Measurements from ENCODE around the gene RNU5B-1. TPM values are rescaled to one million over a fixed set of nuclear protein-coding genes. Genes with fewer than 3 reads are reported as not detected.
A peak's percentile ranks its signal among the peaks of the same experiment; 100 is the strongest.

The RNU5B-1 gene
- total RNA-seq, 1 experiment from 2014 or later, result not detected

DNA sequence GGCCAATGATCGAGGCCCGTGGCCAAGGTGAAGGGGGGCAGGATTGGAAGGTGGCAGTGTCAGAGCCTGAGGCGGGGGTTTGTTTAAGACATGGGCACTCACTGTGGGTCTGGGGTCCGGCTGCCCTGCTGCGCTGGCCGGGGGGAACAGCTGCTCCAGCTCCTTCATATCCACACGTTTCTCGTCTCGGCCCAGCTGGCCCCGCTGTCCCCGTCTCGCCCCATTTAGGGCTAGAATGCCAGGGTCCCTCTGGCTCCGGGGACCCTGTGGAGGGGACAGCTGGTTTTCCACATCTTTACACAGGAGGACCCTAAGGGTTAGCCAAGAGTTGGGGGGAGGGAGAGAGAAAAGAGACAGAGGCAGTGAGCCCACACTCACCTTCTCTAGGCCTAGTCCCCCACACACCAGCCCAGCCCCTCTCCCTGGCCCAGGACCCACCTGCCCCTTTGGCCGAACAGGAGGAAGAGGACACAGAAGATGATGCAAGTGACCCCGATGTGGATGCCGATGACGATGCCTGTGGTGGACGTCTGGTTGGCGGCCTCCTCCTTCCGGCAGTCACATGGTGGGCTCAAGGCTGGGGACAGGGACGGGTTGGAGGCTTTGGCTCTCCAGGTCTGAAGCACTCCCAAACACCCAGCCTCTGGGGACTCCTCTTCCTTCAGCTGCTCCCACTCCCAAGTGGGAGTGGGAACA lies 25.0 kb downstream of the RNU5B-1 start:
- peak; percentile 38 for DNase-seq
- no peak overlapping the region for H3K4me3 ChIP-seq (ENCODE audit: insufficient read depth, low read depth, low read length)
- peaks cover 1% of the 10 kb centered on the region for H3K36me3 ChIP-seq (replicated peaks; ENCODE audit: control insufficient read depth, insufficient read depth, low read length)
- no peaks in the 10 kb centered on the region for H3K27me3 ChIP-seq (ENCODE audit: control insufficient read depth, insufficient read depth, low read length)

DNA sequence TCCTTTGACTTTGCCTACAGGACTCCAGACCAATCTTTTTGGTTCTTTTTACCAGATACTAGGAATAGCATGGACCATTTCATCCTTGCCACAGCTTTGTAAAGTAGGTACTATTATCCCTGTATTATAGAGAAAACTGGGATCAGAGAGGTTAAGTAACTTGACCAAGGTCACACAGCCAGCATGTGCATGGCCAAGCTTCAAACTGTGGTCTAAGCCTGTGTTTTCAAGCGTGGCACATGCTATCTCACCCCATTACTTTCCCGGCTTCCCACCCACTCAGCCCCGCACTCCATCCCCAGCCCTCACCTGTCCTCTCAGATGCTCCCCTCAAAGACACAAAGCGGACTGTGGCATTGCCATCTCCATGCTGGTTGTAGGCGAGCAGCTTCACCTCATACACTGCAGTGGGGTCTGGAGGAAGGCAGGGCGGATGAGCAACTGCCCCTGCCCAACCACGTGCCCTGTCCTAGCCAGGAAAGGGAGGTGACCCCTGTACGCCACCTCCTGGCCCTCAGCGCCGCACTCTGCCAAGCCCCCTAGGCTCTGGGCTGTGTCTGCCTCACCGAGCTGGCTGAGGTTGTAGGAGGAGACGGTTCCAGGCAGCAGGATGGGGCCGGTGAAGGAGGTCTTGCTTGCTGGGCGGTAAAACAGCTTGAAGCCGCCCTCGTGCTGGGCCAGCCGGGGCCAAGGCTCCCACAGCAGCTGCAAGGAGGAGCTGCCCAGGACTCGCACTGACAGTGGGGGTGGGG lies 25.7 kb downstream of the RNU5B-1 start:
- Histone ChIP-seq H3K36me3 (replicated peaks; ENCODE audit: control insufficient read depth, insufficient read depth, low read length) (peaks cover 1% of the 10 kb centered on the region), H3K4me3 (ENCODE audit: insufficient read depth, low read depth, low read length) (no peak overlapping the region), H3K27me3 (ENCODE audit: control insufficient read depth, insufficient read depth, low read length) (no peaks in the 10 kb centered on the region)
- DNase-seq, result peak; percentile 66

DNA sequence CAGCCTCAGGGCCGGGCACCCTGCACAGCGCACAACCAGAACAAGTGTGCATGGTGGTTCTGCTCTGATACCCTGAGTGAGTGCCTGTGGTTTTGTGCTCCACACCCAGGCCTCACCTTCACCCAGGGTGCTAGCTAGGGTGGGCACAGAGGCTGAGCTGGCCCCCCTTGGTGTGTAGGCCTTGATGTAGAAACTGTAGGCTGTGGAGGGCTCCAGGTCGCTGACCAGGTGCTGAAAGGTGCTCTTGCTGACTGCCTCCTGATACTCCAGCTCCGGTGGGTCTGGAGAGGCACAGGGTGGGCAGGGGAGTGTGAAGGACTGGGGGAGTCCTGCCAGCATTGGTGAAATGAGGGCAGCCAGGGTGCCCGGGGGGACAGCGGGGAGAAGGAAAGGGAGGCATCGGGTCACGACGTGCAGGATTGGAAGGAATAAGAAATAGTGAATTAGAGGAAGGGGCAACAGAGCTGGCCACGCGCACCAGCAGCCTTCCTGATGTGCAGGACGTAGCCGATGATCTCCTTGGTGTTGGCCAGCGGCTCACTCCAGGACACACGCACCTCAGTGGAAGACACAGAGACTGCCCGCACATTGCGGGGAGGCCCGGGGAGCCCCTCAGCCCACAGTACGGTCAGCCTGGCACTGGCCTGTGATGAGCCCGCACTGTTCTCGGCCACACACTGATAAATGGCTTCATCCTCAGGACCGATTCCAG lies 26.6 kb downstream of the RNU5B-1 start:
- H3K4me3 ChIP-seq (ENCODE audit: insufficient read depth, low read depth, low read length), result no peak overlapping the region
- H3K36me3 ChIP-seq (replicated peaks; ENCODE audit: control insufficient read depth, insufficient read depth, low read length), result peaks cover 1% of the 10 kb centered on the region
- DNase-seq, result peak; percentile 68
- no peaks in the 10 kb centered on the region for H3K27me3 ChIP-seq (ENCODE audit: control insufficient read depth, insufficient read depth, low read length)

DNA sequence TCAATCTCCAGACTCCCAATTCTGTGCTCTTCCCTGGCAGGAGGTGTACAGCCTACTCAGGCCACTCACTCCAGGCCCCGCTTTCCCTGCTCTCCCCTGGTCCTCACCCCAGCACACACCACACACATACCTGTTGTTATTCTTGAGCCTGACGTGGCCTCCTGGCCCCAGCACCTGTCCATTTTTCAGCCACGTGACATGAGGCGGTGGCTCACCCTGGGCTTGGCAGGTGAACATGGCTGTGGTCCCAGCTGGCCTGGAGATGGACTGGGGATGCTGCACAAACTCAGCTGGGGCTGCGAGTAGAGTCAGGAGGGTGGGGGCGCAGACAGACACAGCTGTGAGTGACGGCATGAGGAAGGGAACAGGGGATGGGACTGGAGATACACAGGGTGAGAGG lies 27.3 kb downstream of the RNU5B-1 start:
- peak; percentile 16 for DNase-seq
- no peaks in the 10 kb centered on the region for H3K27me3 ChIP-seq (ENCODE audit: control insufficient read depth, insufficient read depth, low read length)
- H3K36me3 ChIP-seq (replicated peaks; ENCODE audit: control insufficient read depth, insufficient read depth, low read length), result peaks cover 1% of the 10 kb centered on the region
- H3K4me3 ChIP-seq (ENCODE audit: insufficient read depth, low read depth, low read length), result no peak overlapping the region

DNA sequence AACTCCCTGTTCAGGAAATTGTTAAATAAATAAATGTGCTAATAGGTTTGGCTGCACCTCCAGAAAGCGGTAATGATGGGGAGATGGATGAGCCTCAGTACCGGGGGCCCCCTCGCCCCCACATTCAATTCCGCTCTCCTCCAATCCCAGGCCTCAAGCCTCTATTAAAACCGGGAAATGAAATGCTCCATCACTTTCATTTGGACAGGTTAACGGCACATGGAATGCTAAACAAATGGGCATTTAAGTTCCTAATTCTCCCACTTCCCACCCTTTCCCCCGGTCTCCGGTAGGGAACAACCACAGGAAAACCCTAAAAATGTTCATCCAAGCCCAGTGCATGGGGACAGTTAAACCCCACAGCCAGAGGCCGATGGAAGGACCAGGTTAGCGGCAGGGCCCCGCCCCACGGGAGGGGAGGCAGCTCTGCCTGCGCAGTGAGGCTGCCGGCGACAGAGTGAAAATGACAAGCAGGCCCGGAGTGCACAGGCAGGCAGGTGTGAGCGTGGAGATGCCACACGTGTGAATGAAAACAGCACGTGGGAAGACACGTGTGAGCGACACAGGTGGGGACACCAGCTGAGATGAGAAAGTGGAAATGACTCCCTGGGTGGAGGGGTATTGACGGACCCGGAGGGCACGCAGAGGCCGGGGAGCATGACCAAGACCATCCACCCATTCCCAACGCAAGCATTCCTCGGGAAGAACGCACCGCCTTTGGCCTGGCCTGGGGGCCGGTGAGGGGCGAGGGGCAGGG lies 28.1 kb downstream of the RNU5B-1 start:
- Histone ChIP-seq H3K4me3 (ENCODE audit: insufficient read depth, low read depth, low read length) (no peak overlapping the region), H3K36me3 (replicated peaks; ENCODE audit: control insufficient read depth, insufficient read depth, low read length) (peaks cover 1% of the 10 kb centered on the region), H3K27me3 (ENCODE audit: control insufficient read depth, insufficient read depth, low read length) (no peaks in the 10 kb centered on the region)
- peak; percentile 54 for DNase-seq

DNA sequence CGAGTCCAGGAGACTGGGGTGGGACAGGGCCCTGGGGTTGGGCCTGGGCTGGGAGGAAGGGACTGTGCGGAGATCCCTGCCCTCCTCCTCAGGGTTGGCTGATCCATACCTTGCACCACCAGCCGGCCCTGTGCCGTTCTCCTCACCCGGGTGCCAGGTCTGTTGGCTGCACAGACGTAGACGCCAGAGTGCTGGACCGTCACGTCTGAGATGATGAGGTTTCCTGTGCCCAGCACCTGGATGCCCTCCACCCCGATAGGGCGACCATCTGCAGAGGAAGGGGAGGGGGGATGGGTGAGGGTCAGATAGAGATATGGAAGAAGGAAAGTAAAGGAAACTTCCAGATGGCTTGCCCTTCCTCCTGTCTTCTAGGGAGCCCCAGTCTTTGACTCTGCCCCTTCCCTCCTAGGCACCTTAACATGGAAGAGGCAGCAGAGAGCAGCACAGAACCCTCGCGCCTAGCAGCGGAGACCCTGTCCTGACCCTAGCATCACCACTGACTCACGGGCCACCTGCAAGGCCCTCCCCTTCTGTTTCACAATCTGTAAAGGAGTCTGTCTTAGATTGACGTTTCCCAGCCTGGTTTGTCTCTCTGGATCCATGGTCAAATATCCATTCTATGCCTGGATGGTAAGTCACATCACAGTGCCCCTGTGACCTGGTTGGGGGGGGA lies 28.8 kb downstream of the RNU5B-1 start:
- Histone ChIP-seq H3K36me3 (replicated peaks; ENCODE audit: control insufficient read depth, insufficient read depth, low read length) (peaks cover 1% of the 10 kb centered on the region), H3K4me3 (ENCODE audit: insufficient read depth, low read depth, low read length) (no peak overlapping the region), H3K27me3 (ENCODE audit: control insufficient read depth, insufficient read depth, low read length) (no peaks in the 10 kb centered on the region)
- peak; percentile 57 for DNase-seq

DNA sequence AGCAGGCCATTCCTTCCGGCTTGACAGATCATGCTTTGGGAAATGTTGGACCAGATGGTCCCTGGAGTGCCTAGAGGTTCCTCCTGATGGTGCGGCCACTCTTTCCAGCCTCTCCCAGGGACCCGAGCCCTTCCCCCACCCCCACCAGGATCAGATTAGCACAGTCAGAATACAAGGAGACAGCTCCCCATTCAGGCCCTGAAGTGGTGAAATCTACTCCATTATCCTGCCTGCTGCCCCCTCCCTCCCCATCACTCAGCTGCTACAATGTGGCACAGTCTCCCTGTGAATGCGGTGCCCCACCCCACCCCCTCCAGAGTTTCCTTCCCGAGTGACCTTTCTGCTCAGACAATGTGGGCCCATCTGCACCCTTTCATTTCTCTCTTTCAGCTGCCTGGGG lies 29.4 kb downstream of the RNU5B-1 start:
- peak; percentile 56 for DNase-seq
- H3K27me3 ChIP-seq (ENCODE audit: control insufficient read depth, insufficient read depth, low read length), result no peaks in the 10 kb centered on the region
- H3K4me3 ChIP-seq (ENCODE audit: insufficient read depth, low read depth, low read length), result no peak overlapping the region
- peaks cover 1% of the 10 kb centered on the region for H3K36me3 ChIP-seq (replicated peaks; ENCODE audit: control insufficient read depth, insufficient read depth, low read length)

DNA sequence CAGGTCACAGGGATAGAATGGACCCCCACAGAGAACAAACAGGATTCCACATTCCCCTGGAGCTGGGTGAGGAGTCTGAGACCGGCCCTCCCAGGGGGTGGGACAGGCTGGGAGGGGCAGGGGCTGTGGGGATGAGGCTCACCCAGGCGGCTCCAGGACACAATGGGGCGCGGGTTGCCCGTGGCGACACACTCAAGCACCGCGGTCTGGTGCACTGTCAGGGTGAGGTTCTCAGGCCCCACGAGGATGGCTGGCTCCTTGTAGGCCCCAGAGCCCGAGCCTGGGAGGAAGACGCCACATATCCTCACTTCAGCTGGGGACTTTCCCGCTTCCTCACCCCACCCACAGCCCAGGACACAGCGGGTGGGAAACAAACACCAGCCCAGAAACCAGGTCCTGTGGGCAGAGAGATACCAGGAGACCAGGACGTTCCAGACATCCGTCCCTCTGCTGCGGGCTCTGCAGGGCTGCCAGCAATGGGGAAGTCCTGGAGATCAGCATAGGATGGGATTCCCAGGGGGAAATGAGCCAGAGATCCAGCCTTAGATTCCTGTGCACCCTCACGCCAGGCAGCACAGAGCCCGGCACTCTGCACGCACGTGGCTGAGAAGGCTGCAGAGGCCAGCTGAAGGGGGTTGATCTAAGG lies 30.2 kb downstream of the RNU5B-1 start:
- DNase-seq, result peak; percentile 84
- no peaks in the 10 kb centered on the region for H3K27me3 ChIP-seq (ENCODE audit: control insufficient read depth, insufficient read depth, low read length)
- no peak overlapping the region for H3K4me3 ChIP-seq (ENCODE audit: insufficient read depth, low read depth, low read length)
- H3K36me3 ChIP-seq (replicated peaks; ENCODE audit: control insufficient read depth, insufficient read depth, low read length), result peaks cover under 1% of the 10 kb centered on the region

DNA sequence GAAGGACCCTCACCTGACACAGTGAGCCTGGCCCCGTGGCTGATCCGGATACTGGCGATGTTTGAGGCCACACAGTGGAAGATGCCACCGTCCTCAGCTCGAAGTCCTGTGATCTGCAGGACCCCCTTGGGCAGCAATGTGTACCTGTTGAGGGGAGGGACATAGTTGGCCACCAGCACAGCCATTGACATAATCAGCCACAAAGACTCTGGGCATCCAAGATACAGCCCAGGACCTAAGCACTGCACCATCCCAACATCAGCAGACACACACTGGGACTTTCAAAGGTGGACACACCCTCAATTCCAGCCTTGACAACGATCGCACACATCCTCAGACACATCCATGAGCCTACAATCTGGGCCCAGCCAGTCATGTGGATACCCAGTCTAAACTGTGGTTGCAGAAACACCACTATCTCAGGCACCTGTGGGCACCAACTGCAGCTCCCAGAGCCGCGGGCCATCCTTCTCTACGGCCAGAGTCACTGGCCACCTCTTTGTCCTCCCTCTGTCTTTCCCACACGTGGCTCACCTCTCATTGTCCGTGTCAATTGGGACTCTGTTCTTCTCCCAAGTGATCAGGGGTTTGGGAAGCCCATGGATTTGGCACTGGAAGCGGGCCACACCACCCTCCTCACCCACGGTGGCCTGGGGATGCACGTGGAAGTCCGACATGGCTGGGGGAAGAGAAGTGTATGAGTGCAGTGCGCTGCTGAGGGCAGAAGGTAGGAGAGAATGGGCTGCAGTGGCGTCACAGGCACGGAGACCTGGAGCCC lies 31.0 kb downstream of the RNU5B-1 start:
- DNase-seq, result no peak
- Histone ChIP-seq H3K36me3 (replicated peaks; ENCODE audit: control insufficient read depth, insufficient read depth, low read length) (no peaks in the 10 kb centered on the region; the same call in 1 of the 2 replicates), H3K4me3 (ENCODE audit: insufficient read depth, low read depth, low read length) (no peak overlapping the region), H3K27me3 (ENCODE audit: control insufficient read depth, insufficient read depth, low read length) (no peaks in the 10 kb centered on the region)

DNA sequence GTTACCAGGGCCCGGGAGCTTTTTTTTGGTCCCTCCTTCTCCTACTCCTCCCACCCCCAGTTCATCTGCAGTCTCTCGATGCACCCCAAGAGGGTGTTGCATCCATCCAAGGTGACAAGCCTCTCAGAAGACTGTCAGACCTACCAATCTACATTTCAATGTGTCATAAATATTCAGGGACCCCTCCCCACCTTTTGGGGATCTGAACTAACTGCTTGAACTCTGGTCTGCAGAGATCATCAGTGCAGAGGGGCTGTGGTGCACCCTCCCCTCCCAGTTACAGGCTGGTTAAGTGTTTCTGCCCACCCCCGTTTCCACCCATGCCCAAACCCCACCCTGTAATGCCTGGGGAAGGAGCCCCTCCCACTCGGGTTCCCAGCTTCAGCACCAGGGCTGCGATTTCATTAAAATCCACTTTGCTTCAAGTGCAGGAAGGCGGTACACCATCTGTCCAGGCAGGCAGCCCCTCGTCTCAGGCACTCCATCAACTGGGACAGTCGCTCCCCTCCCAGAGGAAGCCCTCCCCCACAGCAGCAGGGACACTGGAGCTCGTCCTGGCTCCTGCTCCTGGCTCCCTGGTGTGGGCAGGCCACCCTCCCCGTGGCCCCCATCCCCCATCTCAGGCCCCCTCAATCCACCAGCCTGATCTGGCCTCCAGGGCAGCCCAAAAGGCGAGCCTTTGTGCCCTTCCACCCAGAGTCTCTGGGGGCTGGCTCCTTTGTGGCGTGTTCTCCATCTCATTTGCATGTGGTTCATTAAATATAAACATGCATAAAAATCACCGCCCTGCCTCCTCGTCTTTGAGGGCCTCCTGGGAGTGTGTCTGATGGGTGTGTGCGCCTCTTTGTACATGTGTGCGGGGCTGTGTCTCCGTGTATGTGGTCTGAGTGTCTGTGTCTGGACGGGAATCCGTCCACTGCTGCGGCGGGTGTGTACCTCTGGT lies 32.3 kb downstream of the RNU5B-1 start:
- Histone ChIP-seq H3K27me3 (ENCODE audit: control insufficient read depth, insufficient read depth, low read length) (no peaks in the 10 kb centered on the region), H3K4me3 (ENCODE audit: insufficient read depth, low read depth, low read length) (no peak overlapping the region), H3K36me3 (replicated peaks; ENCODE audit: control insufficient read depth, insufficient read depth, low read length) (no peaks in the 10 kb centered on the region; the same call in 1 of the 2 replicates)
- peak; percentile 76 for DNase-seq

DNA sequence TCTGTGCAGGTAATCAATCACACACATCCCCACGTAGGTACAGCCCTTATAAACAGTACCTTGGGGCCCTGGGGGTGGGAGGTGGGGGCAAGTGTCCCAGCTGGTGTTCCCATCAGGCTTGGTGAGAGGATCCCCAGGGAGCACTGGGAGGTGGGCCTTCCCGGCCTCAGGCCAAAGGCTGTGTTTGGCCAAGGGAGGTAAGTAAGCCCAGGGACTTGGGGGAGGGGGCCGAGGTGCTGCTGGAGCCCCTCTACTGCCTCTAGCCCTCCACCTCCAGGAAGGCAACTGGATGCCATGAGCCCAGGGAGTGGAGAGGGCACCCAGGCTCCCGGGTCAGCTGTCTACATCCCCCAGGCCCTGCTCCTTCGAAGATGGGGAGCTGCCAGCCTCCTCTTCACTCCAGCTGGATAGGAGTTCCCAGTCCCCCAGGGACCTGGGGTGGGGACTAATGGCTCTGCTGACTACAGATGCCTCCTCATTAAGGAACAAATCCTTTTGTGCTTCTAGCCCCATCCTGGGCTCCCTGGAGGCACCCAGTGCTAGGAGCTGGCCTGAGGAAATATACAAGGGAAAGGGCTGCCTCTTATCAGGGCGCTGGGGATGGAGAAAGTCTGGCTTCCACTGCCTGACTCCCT lies 33.1 kb downstream of the RNU5B-1 start:
- H3K4me3 ChIP-seq (ENCODE audit: insufficient read depth, low read depth, low read length), result no peak overlapping the region
- no peaks in the 10 kb centered on the region for H3K27me3 ChIP-seq (ENCODE audit: control insufficient read depth, insufficient read depth, low read length)
- H3K36me3 ChIP-seq (replicated peaks; ENCODE audit: control insufficient read depth, insufficient read depth, low read length), result no peaks in the 10 kb centered on the region; the same call in 1 of the 2 replicates
- DNase-seq, result peak; percentile 48

DNA sequence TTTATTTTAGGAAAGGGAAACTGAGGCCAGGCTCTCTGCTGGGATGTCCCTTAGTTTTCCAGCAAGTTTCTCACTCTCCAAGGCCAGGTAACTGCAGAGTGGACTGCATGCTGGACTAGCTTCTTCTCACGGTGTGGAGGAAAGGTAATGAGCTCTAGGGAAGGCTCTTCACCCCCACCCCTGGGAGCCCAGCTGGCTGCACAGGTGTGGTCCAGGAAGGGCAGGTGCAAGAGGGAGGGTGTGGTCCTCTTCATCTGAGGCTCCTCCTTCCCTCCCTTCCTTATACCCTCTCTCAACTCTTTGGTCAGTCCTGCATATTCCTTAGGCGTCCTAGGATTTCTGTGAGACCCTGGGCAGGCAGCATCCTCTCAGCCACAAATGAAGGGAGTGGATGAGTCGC lies 33.9 kb downstream of the RNU5B-1 start:
- Histone ChIP-seq H3K27me3 (ENCODE audit: control insufficient read depth, insufficient read depth, low read length) (no peaks in the 10 kb centered on the region), H3K36me3 (replicated peaks; ENCODE audit: control insufficient read depth, insufficient read depth, low read length) (no peaks in the 10 kb centered on the region; the same call in 1 of the 2 replicates), H3K4me3 (ENCODE audit: insufficient read depth, low read depth, low read length) (no peak overlapping the region)
- DNase-seq, result peak; percentile 37

Measured in H7 (cell line).